ENCODE results near the gene HMX2.

GRCh38 chr10:123143162-123143824, 4.6 kb upstream of the HMX2 start:
- TF ChIP-seq CTCF (IDR thresholded peaks at IDR 0.05) (no peak), POLR2A (IDR thresholded peaks at IDR 0.05; ENCODE audit: low read depth) (no peak)
